Neural cell (in vitro differentiated cells): ENCODE data around the gene TRPT1. TPM values are rescaled to one million over a fixed set of nuclear protein-coding genes. Genes with fewer than 3 reads are reported as not detected.
A peak's percentile ranks its signal among the peaks of the same experiment; 100 is the strongest.

ENCODE experiments used
- H2AFZ ChIP-seq: fragments of 200-600, 300-800 bp; sonication (generic), shearing (Covaris generic); 2 replicates; pipeline ENCODE4 v1.6.0; 2014; ENCODE audit warnings: low read depth, mild to moderate bottlenecking, antibody characterized with exemption, low read length, moderate library complexity
- H3F3A ChIP-seq: fragments of 200-600 bp; shearing (Covaris generic); 2 replicates; pipeline ENCODE4 v1.6.1; 2016; ENCODE audit warnings: mild to moderate bottlenecking, moderate library complexity, mixed read lengths, antibody characterized with exemption, low read length; ENCODE audit not compliant: insufficient read depth, poor library complexity, severe bottlenecking
- H3K27ac ChIP-seq: fragments of 200-600, 300-800 bp; sonication (generic), shearing (Covaris generic); 2 replicates; pipeline ENCODE4 v1.5.1; 2014; ENCODE audit warnings: mild to moderate bottlenecking, low read length, moderate library complexity
- H3K27me3 ChIP-seq: fragments of 300-800, 200-600 bp; sonication (generic), shearing (Covaris generic); 2 replicates; pipeline ENCODE4 v1.6.0; 2014; ENCODE audit warnings: mild to moderate bottlenecking, low read depth, low read length, moderate library complexity; ENCODE audit not compliant: insufficient read depth
- H3K36me3 ChIP-seq: fragments of 300-800, 200-600 bp; sonication (generic), shearing (Covaris generic); 2 replicates; pipeline ENCODE4 v1.5.1; 2014; ENCODE audit warnings: mild to moderate bottlenecking, antibody characterized with exemption, low read length, moderate library complexity; ENCODE audit not compliant: insufficient read depth
- H3K4me2 ChIP-seq: fragments of 300-800, 200-600 bp; sonication (generic), shearing (Covaris generic); 2 replicates; pipeline ENCODE4 v1.6.0; 2014; ENCODE audit warnings: mild to moderate bottlenecking, low read length
- H3K4me3 ChIP-seq: fragments of 300-800, 200-600 bp; sonication (generic), shearing (Covaris generic); 2 replicates; pipeline ENCODE4 v1.5.1; 2014; ENCODE audit warnings: mild to moderate bottlenecking, low read length, moderate library complexity
- H3K79me2 ChIP-seq: fragments of 200-600 bp; shearing (Covaris generic); replicated peaks from 2 replicates; pipeline ENCODE4 v1.6.0; 2014; ENCODE audit warnings: mild to moderate bottlenecking, low read length, moderate library complexity; ENCODE audit not compliant: insufficient read depth
- H3K9ac ChIP-seq: fragments of 300-800, 200-600 bp; sonication (generic), shearing (Covaris generic); 2 replicates; pipeline ENCODE4 v1.6.1; 2016; ENCODE audit warnings: mild to moderate bottlenecking, low read length, mixed read lengths
- H3K9me2 ChIP-seq: fragments of 200-600 bp; shearing (Covaris generic); 2 replicates; pipeline ENCODE4 v1.6.1; 2016; ENCODE audit warnings: mild to moderate bottlenecking, low read length, mixed read lengths; ENCODE audit not compliant: insufficient read depth
- H3K9me3 ChIP-seq: fragments of 200-600, 300-800 bp; sonication (generic), shearing (Covaris generic); 2 replicates; pipeline ENCODE4 v1.6.1; 2016; ENCODE audit warnings: mild to moderate bottlenecking, mixed run types, low read length, moderate library complexity, mixed read lengths
- H4K20me1 ChIP-seq: fragments of 200-600 bp; shearing (Covaris generic); 2 replicates; pipeline ENCODE4 v1.6.1; 2016; ENCODE audit warnings: mild to moderate bottlenecking, mixed run types; ENCODE audit not compliant: insufficient read depth
- CTCF ChIP-seq: fragments of 450-650 bp; IDR thresholded peaks from 2 replicates; pipeline ENCODE4 v1.5.1; 2014; ENCODE audit warnings: antibody characterized with exemption, mild to moderate bottlenecking, moderate library complexity; ENCODE audit not compliant: poor library complexity, severe bottlenecking
- EP300 ChIP-seq: fragments of 450-650 bp; conservative IDR thresholded peaks from 2 replicates; pipeline ENCODE4 v1.6.1; 2014; ENCODE audit warnings: antibody characterized with exemption, mild to moderate bottlenecking, moderate library complexity; ENCODE audit not compliant: poor library complexity, severe bottlenecking
- EZH2 ChIP-seq: fragments of 200-600, 300-800 bp; shearing (Covaris generic), sonication (generic); IDR thresholded peaks from 2 replicates; pipeline ENCODE4 v1.6.1; 2014; ENCODE audit warnings: antibody characterized with exemption, low read length, borderline replicate concordance, mild to moderate bottlenecking; ENCODE audit not compliant: insufficient read depth, poor library complexity, severe bottlenecking
- MXI1 ChIP-seq: fragments of 450-650 bp; conservative IDR thresholded peaks from 2 replicates; pipeline ENCODE4 v1.6.1; 2014; ENCODE audit warnings: antibody characterized with exemption, mild to moderate bottlenecking; ENCODE audit not compliant: poor library complexity, severe bottlenecking
- POLR2AphosphoS5 ChIP-seq: IDR thresholded peaks from 2 replicates; pipeline ENCODE4 v1.6.1; 2012
- RAD21 ChIP-seq: fragments of 450-650 bp; conservative IDR thresholded peaks from 2 replicates; pipeline ENCODE4 v1.6.1; 2014; ENCODE audit warnings: antibody characterized with exemption, mild to moderate bottlenecking, moderate library complexity
- REST ChIP-seq: IDR thresholded peaks from 2 replicates; pipeline ENCODE4 v1.6.1; 2012; ENCODE audit warnings: borderline replicate concordance
- SMC3 ChIP-seq: fragments of 450-650 bp; conservative IDR thresholded peaks from 2 replicates; pipeline ENCODE4 v1.6.1; 2014; ENCODE audit warnings: antibody characterized with exemption, mild to moderate bottlenecking, moderate library complexity; ENCODE audit not compliant: poor library complexity
- TAF1 ChIP-seq: IDR thresholded peaks from 2 replicates; pipeline ENCODE4 v1.6.1; 2012; ENCODE audit warnings: low read depth
- polyA plus RNA-seq: library from polyadenylated mRNA; depleted of rRNA; stranded (reverse); fragments of >200 nt; gene quantifications from 2 replicates; pipeline ENCODE4 v1.2.3, GENCODE V29; 2014

The TRPT1 gene
- polyA plus RNA-seq, 1 donor from 2014 or later, result 67.2 TPM

- no peaks in the 10 kb centered on the region for H3K27me3 ChIP-seq
- TF ChIP-seq SMC3, result peak; percentile 62
- TF ChIP-seq RAD21, result peak; percentile 42
- TF ChIP-seq TAF1, result peak; percentile 99
- no peak for TF ChIP-seq EZH2
- TF ChIP-seq REST, result peak; percentile 98
- TF ChIP-seq EP300, result peak; percentile 36
- peak; percentile 90 for TF ChIP-seq MXI1
- no peak for TF ChIP-seq CTCF
- peak; percentile 98 for TF ChIP-seq POLR2AphosphoS5
- H2AFZ ChIP-seq, result peak overlapping the region; percentile 51
- H3K36me3 ChIP-seq, result no peaks in the 10 kb centered on the region
- H3K9ac ChIP-seq, result peak overlapping the region; percentile 89
- peak overlapping the region; percentile 67 for H3K4me2 ChIP-seq
- peak overlapping the region; percentile 90 for H3K4me3 ChIP-seq
- H3K9me2 ChIP-seq, result no peaks in the 10 kb centered on the region
- H4K20me1 ChIP-seq, result peaks cover 5% of the 10 kb centered on the region
- H3K9me3 ChIP-seq, result no peaks in the 10 kb centered on the region
- peaks cover under 1% of the 10 kb centered on the region for H3K79me2 ChIP-seq
- H3F3A ChIP-seq, result peaks cover 6% of the 10 kb centered on the region
- peak overlapping the region; percentile 89 for H3K27ac ChIP-seq
Observed at GRCh38 chr11:64185175-64185692, 40.8 kb downstream of the TRPT1 start.

GRCh38 chr11:64183890-64184289 is 42.1 kb downstream of the TRPT1 start:
- Histone ChIP-seq H2AFZ (no peak overlapping the region), H3K4me2 (no peak overlapping the region), H3K9me3 (no peaks in the 10 kb centered on the region), H3K4me3 (peak overlapping the region; percentile 90), H3K36me3 (no peaks in the 10 kb centered on the region), H3K79me2 (no peaks in the 10 kb centered on the region), H4K20me1 (peaks cover 5% of the 10 kb centered on the region), H3K9me2 (no peaks in the 10 kb centered on the region), H3F3A (peaks cover 6% of the 10 kb centered on the region), H3K27ac (peak overlapping the region; percentile 89), H3K9ac (no peak overlapping the region), H3K27me3 (no peaks in the 10 kb centered on the region)
- no peak for TF ChIP-seq TAF1
- TF ChIP-seq SMC3, result no peak
- no peak for TF ChIP-seq POLR2AphosphoS5
